Natural killer cell (primary cell): ENCODE measurements around the gene CPOX. TPM values are rescaled to one million over a fixed set of nuclear protein-coding genes. Genes with fewer than 3 reads are reported as not detected.
A peak's percentile ranks its signal among the peaks of the same experiment; 100 is the strongest.

Experiments
- ATAC-seq, 3 donors: fragments of 150-1000 bp in 2 of 3; fragments of 200-7000 bp in 1 of 3; cut with Tn5 transposase; 1 replicate in 1 of 3; 2 replicates in 2 of 3; pipeline ENCODE4 v1.10.0; 2021; ENCODE audit warnings: mild to moderate bottlenecking in 2 of 3, moderate library complexity in 2 of 3
- DNase-seq, 2 donors: peaks; one replicate each; pipeline versions ENCODE4 v3.0.0 to v3.0.0-alpha.2; 2013 to 2021; ENCODE audit warnings: mixed read lengths in 1 of 2
- H3K27ac ChIP-seq: one replicate; pipeline ENCODE4 v1.5.1; 2013; ENCODE audit warnings: mild to moderate bottlenecking, low read length
- H3K27me3 ChIP-seq: one replicate; pipeline ENCODE4 v1.6.1; 2013; ENCODE audit warnings: low read length; ENCODE audit not compliant: control insufficient read depth, insufficient read depth
- H3K36me3 ChIP-seq: one replicate; pipeline ENCODE4 v1.6.1; 2013; ENCODE audit warnings: low read length; ENCODE audit not compliant: control insufficient read depth, insufficient read depth
- H3K4me1 ChIP-seq: one replicate; pipeline ENCODE4 v1.6.1; 2013; ENCODE audit warnings: low read length; ENCODE audit not compliant: control insufficient read depth, insufficient read depth
- H3K4me3 ChIP-seq: one replicate; pipeline ENCODE4 v1.5.1; 2013; ENCODE audit warnings: low read length
- H3K9me3 ChIP-seq: one replicate; pipeline ENCODE4 v1.6.1; 2013; ENCODE audit warnings: low read length; ENCODE audit not compliant: control insufficient read depth, insufficient read depth
- H3K27ac Mint-ChIP-seq, 2 donors: one replicate each; pipeline ENCODE4 v1.8.0; 2022; ENCODE audit warnings: mild to moderate bottlenecking in 2 of 2, mixed read lengths in 2 of 2, moderate library complexity in 1 of 2
- H3K27me3 Mint-ChIP-seq, 2 donors: one replicate each; pipeline ENCODE4 v1.8.0; 2022; ENCODE audit warnings: low read depth in 2 of 2, mixed read lengths in 2 of 2
- H3K36me3 Mint-ChIP-seq: one replicate; pipeline ENCODE4 v1.8.0; 2022; ENCODE audit warnings: mixed read lengths
- H3K4me1 Mint-ChIP-seq, 2 donors: one replicate each; pipeline ENCODE4 v1.8.0; 2022; ENCODE audit warnings: mixed read lengths in 2 of 2
- H3K4me3 Mint-ChIP-seq: one replicate; pipeline ENCODE4 v1.8.0; 2022; ENCODE audit warnings: mild to moderate bottlenecking, moderate library complexity, mixed read lengths
- H3K9me3 Mint-ChIP-seq, 2 donors: one replicate each; pipeline ENCODE4 v1.8.0; 2022; ENCODE audit warnings: mixed read lengths in 2 of 2
- CTCF ChIP-seq: fragments of 200-600 bp; IDR thresholded peaks from one replicate; pipeline ENCODE4 v1.8.0; 2022; ENCODE audit warnings: antibody characterized with exemption
- WGBS: methylation state at CpG from one replicate; pipeline ENCODE4 v1.1.7; 2013; ENCODE audit warnings: missing lambda C conversion rate; ENCODE audit not compliant: insufficient coverage; 5-methylcytosine and 5-hydroxymethylcytosine counted together
- intact Hi-C: fragments of 100-400 bp; cut with micrococcal nuclease; formaldehyde crosslinking; loops from one replicate; pipeline ENCODE4 v1.14.2; 2022
- total RNA-seq, 4 donors: library from RNA; stranded (reverse); fragments of 120-200 nt in 1 of 4; gene quantifications; one replicate each; pipeline versions ENCODE4 v1.2.3 to v1.2.4, GENCODE V29; 2013 to 2022

Gene CPOX
- total RNA-seq, 3 donors from 2014 or later (not counting 1 experiment from before 2014, with no cell fraction given): 7.6 to 12.7 (median 12.2) TPM

GRCh38 chr3:98556164-98557130 is 37.0 kb downstream of the CPOX start:
- H3K4me3 ChIP-seq: no peak overlapping the region
- H3K36me3 Mint-ChIP-seq: no peaks in the 10 kb centered on the region
- whole genome bisulfite sequencing: 30% methylated on average over 5 of the region's 7 CpGs
- H3K27ac ChIP-seq: peak overlapping the region; percentile 35
- H3K36me3 ChIP-seq: no peaks in the 10 kb centered on the region
- H3K27me3 ChIP-seq: no peaks in the 10 kb centered on the region
- peaks cover 36 to 52% of the 10 kb centered on the region in 2 donors for H3K4me1 Mint-ChIP-seq
- H3K4me3 Mint-ChIP-seq: no peak overlapping the region
- no peaks in the 10 kb centered on the region for H3K27me3 Mint-ChIP-seq
- no peaks in the 10 kb centered on the region for H3K9me3 Mint-ChIP-seq
- intact Hi-C loops: no loop called here
- H3K4me1 ChIP-seq: peaks cover 22% of the 10 kb centered on the region
- no peaks in the 10 kb centered on the region for H3K9me3 ChIP-seq
- DNase-seq (peak in 1 of 2 donors; percentile 86), ATAC-seq (peak; percentile 20 to 66 (median 37))
- H3K27ac Mint-ChIP-seq: peak overlapping the region in 1 of 2 donors; percentile 5
- no peak for TF ChIP-seq CTCF

GRCh38 chr3:98555025-98555379 is 38.4 kb downstream of the CPOX start:
- Mint-ChIP-seq H3K27me3 (no peaks in the 10 kb centered on the region), H3K4me1 (peaks cover 43 to 55% of the 10 kb centered on the region in 2 donors), H3K9me3 (no peaks in the 10 kb centered on the region), H3K4me3 (no peak overlapping the region), H3K36me3 (no peaks in the 10 kb centered on the region), H3K27ac (no peak overlapping the region)
- Histone ChIP-seq H3K9me3 (no peaks in the 10 kb centered on the region), H3K27ac (no peak overlapping the region), H3K36me3 (no peaks in the 10 kb centered on the region), H3K4me3 (no peak overlapping the region), H3K4me1 (peaks cover 31% of the 10 kb centered on the region), H3K27me3 (no peaks in the 10 kb centered on the region)
- WGBS: 84% methylated on average over 4 of the region's 4 CpGs
- no peak for TF ChIP-seq CTCF
- DNase-seq (no peak), ATAC-seq (no peak)
- intact Hi-C loops: no loop called here

- ATAC-seq (no peak), DNase-seq (no peak)
- H3K4me1 Mint-ChIP-seq: peaks cover 43 to 57% of the 10 kb centered on the region in 2 donors
- H3K27me3 Mint-ChIP-seq: no peaks in the 10 kb centered on the region
- Histone ChIP-seq H3K27ac (no peak overlapping the region), H3K4me3 (no peak overlapping the region), H3K4me1 (peaks cover 31% of the 10 kb centered on the region), H3K36me3 (no peaks in the 10 kb centered on the region), H3K9me3 (no peaks in the 10 kb centered on the region), H3K27me3 (no peaks in the 10 kb centered on the region)
- no peak overlapping the region for H3K4me3 Mint-ChIP-seq
- no peak overlapping the region for H3K27ac Mint-ChIP-seq
- no peaks in the 10 kb centered on the region for H3K9me3 Mint-ChIP-seq
- no peaks in the 10 kb centered on the region for H3K36me3 Mint-ChIP-seq
- TF ChIP-seq CTCF: no peak
- intact Hi-C loops: no loop called here
- WGBS: 100% methylated on average over 1 of the region's 2 CpGs
Observed at GRCh38 chr3:98554580-98554979, 38.8 kb downstream of the CPOX start.
